Gastroesophageal sphincter (tissue), 3 donors: ENCODE measurements around the gene SIRT2.

Source experiments
- CTCF ChIP-seq, 4 experiments: fragments of 200-600 bp in 2 of 4; fragments of 450-650 bp in 2 of 4; sonication (generic) in 1 of 4; IDR thresholded peaks; one replicate each; pipeline ENCODE4 v1.5.1; 2017 to 2019; ENCODE audit warnings: antibody characterized with exemption in 4 of 4, mild to moderate bottlenecking in 2 of 4, moderate library complexity in 2 of 4
- EP300 ChIP-seq: sonication (generic); formaldehyde crosslinking; IDR thresholded peaks from one replicate; pipeline ENCODE4 v1.6.1; 2017; ENCODE audit warnings: antibody characterized with exemption, mild to moderate bottlenecking

- TF ChIP-seq EP300, result no peak
- TF ChIP-seq CTCF (IDR thresholded peaks at IDR 0.05), result no peak
These were observed 12.1 kb upstream of the SIRT2 start for GRCh38 chr19:38911388-38912001.
